Measurements from ENCODE around the gene SUPT20HL2. TPM values are rescaled to one million over a fixed set of nuclear protein-coding genes. Genes with fewer than 3 reads are reported as not detected.

Gene SUPT20HL2
- total and polyA plus RNA-seq, 2 experiments from 2014 or later: not detected

DNA sequence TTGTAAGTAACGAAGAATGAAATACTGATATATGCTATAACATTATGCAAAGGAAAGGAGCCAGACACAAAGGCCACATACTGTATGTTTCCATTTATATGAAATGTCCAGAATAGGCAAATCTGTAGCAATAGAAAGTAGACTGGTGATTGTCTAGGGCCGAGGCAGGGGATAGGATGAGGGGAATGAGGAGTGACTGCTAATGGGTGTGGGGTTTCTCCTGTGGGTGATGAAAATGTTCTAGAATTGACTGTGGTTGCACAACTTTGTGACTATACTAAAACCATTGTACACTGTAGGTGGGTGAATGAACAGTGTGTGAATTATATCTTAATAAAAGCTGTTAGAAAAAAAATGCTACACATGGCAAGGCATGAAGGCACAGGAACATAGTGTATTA is 26.6 kb upstream of the SUPT20HL2 start:
- Histone ChIP-seq H3K4me1 (ENCODE audit: insufficient read depth) (peaks cover 17% of the 10 kb centered on the region), H3K9me3 (ENCODE audit: low read depth) (no peaks in the 10 kb centered on the region), H3K4me3 (no peak overlapping the region), H3K9me2 (ENCODE audit: insufficient read depth) (no peaks in the 10 kb centered on the region), H3K27me3 (replicated peaks; ENCODE audit: insufficient read depth) (no peaks in the 10 kb centered on the region), H3F3A (ENCODE audit: insufficient read depth) (peaks cover 16% of the 10 kb centered on the region; the same call in 1 of the 2 replicates), H4K20me1 (ENCODE audit: insufficient read depth) (no peaks in the 10 kb centered on the region), H3K27ac (no peak overlapping the region), H3K79me2 (ENCODE audit: insufficient read depth) (no peaks in the 10 kb centered on the region), H3K4me2 (ENCODE audit: unreplicated experiment) (no peak overlapping the region), H3K36me3 (ENCODE audit: low read depth) (no peaks in the 10 kb centered on the region), H3K9ac (no peak overlapping the region), H2AFZ (no peak overlapping the region)
- TF ChIP-seq EZH2 (IDR thresholded peaks at IDR 0.05; ENCODE audit: insufficient read depth, poor library complexity, severe bottlenecking) (no peak), EZH2phosphoT487 (IDR thresholded peaks at IDR 0.05; ENCODE audit: insufficient read depth, low read depth) (no peak)
- DNase-seq: no peak
- in situ Hi-C loops (cut with MboI): no loop called here
- WGBS, 2 experiments (ENCODE audit: low coverage in 1 of 2, low lambda C conversion rate in 2 of 2, missing lambda C conversion rate in 2 of 2): 89 to 92% methylated on average over 2 of the region's 2 CpGs

DNA sequence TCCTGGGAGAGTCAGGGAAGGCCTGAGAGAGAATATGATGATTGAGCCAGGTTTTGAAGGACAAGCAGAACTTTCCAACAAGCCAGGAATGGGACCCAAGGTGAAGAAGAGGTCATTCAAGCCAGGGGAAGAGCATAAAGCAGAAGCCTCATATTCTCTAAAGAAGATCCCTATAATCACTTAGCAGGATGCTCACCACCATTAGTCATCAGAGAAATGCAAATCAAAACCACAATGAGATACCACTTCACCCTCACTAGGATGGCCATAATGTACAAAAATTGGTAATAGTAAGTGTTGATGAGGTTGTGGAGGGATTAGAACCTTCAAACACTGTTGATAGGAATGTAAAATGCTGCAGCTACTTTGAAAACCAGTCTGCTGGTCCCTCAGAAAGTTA is 26.0 kb upstream of the SUPT20HL2 start:
- no peak overlapping the region for H2AFZ ChIP-seq
- H3K4me2 ChIP-seq (ENCODE audit: unreplicated experiment): no peak overlapping the region
- H3K9me2 ChIP-seq (ENCODE audit: insufficient read depth): no peaks in the 10 kb centered on the region
- peak; percentile 3 for DNase-seq
- no peak overlapping the region for H3K4me3 ChIP-seq
- H3K27me3 ChIP-seq (replicated peaks; ENCODE audit: insufficient read depth): no peaks in the 10 kb centered on the region
- no peaks in the 10 kb centered on the region for H3K79me2 ChIP-seq (ENCODE audit: insufficient read depth)
- H3K36me3 ChIP-seq (ENCODE audit: low read depth): no peaks in the 10 kb centered on the region
- no peaks in the 10 kb centered on the region for H4K20me1 ChIP-seq (ENCODE audit: insufficient read depth)
- H3F3A ChIP-seq (ENCODE audit: insufficient read depth): peaks cover 16% of the 10 kb centered on the region; the same call in 1 of the 2 replicates
- no peaks in the 10 kb centered on the region for H3K9me3 ChIP-seq (ENCODE audit: low read depth)
- no peak overlapping the region for H3K27ac ChIP-seq
- TF ChIP-seq EZH2phosphoT487 (IDR thresholded peaks at IDR 0.05; ENCODE audit: insufficient read depth, low read depth): no peak
- no peak for TF ChIP-seq EZH2 (IDR thresholded peaks at IDR 0.05; ENCODE audit: insufficient read depth, poor library complexity, severe bottlenecking)
- in situ Hi-C loops (cut with MboI): no loop called here
- no peak overlapping the region for H3K9ac ChIP-seq
- peaks cover 17% of the 10 kb centered on the region for H3K4me1 ChIP-seq (ENCODE audit: insufficient read depth)

GRCh38 chrX:24335871-24336270 is 22.0 kb upstream of the SUPT20HL2 start:
- H3K9me3 ChIP-seq (ENCODE audit: low read depth): no peaks in the 10 kb centered on the region
- H3K27ac ChIP-seq: no peak overlapping the region
- no peak overlapping the region for H2AFZ ChIP-seq
- peaks cover 6% of the 10 kb centered on the region for H3K4me1 ChIP-seq (ENCODE audit: insufficient read depth)
- no peaks in the 10 kb centered on the region for H3K27me3 ChIP-seq (replicated peaks; ENCODE audit: insufficient read depth)
- no peaks in the 10 kb centered on the region for H3K9me2 ChIP-seq (ENCODE audit: insufficient read depth)
- peaks cover 4% of the 10 kb centered on the region; the same call in 1 of the 2 replicates for H3F3A ChIP-seq (ENCODE audit: insufficient read depth)
- H4K20me1 ChIP-seq (ENCODE audit: insufficient read depth): no peaks in the 10 kb centered on the region
- no peaks in the 10 kb centered on the region for H3K79me2 ChIP-seq (ENCODE audit: insufficient read depth)
- no peak overlapping the region for H3K4me3 ChIP-seq
- H3K9ac ChIP-seq: no peak overlapping the region
- no peaks in the 10 kb centered on the region for H3K36me3 ChIP-seq (ENCODE audit: low read depth)
- H3K4me2 ChIP-seq (ENCODE audit: unreplicated experiment): no peak overlapping the region
- peak; percentile 16 for DNase-seq
- TF ChIP-seq EZH2phosphoT487 (IDR thresholded peaks at IDR 0.05; ENCODE audit: insufficient read depth, low read depth): no peak
- no peak for TF ChIP-seq EZH2 (IDR thresholded peaks at IDR 0.05; ENCODE audit: insufficient read depth, poor library complexity, severe bottlenecking)
- in situ Hi-C loops (cut with MboI): no loop called here
- 100% methylated on average over 1 of the region's 1 CpG; no CpG with 5 or more reads in 1 of the 2 experiments for WGBS, 2 experiments (ENCODE audit: low coverage in 1 of 2, low lambda C conversion rate in 2 of 2, missing lambda C conversion rate in 2 of 2)

- H3K4me2 ChIP-seq (ENCODE audit: unreplicated experiment): no peak overlapping the region
- H3K27me3 ChIP-seq (replicated peaks; ENCODE audit: insufficient read depth): no peaks in the 10 kb centered on the region
- no peak overlapping the region for H3K4me3 ChIP-seq
- DNase-seq: no peak
- H3F3A ChIP-seq (ENCODE audit: insufficient read depth): no peaks in the 10 kb centered on the region
- TF ChIP-seq EZH2phosphoT487 (IDR thresholded peaks at IDR 0.05; ENCODE audit: insufficient read depth, low read depth) (no peak), EZH2 (IDR thresholded peaks at IDR 0.05; ENCODE audit: insufficient read depth, poor library complexity, severe bottlenecking) (no peak)
- H3K4me1 ChIP-seq (ENCODE audit: insufficient read depth): 0 out of 2 replicates have a peak, but pooled peaks cover under 1% of the 10 kb centered on the region
- no peak overlapping the region for H3K9ac ChIP-seq
- H3K36me3 ChIP-seq (ENCODE audit: low read depth): no peaks in the 10 kb centered on the region
- no peak overlapping the region for H2AFZ ChIP-seq
- no peaks in the 10 kb centered on the region for H3K9me3 ChIP-seq (ENCODE audit: low read depth)
- no peak overlapping the region for H3K27ac ChIP-seq
- in situ Hi-C loops (cut with MboI): no loop called here
- no peaks in the 10 kb centered on the region for H4K20me1 ChIP-seq (ENCODE audit: insufficient read depth)
- H3K79me2 ChIP-seq (ENCODE audit: insufficient read depth): no peaks in the 10 kb centered on the region
- H3K9me2 ChIP-seq (ENCODE audit: insufficient read depth): no peaks in the 10 kb centered on the region
Measured at GRCh38 chrX:24334461-24334860, 20.6 kb upstream of the SUPT20HL2 start.

DNA sequence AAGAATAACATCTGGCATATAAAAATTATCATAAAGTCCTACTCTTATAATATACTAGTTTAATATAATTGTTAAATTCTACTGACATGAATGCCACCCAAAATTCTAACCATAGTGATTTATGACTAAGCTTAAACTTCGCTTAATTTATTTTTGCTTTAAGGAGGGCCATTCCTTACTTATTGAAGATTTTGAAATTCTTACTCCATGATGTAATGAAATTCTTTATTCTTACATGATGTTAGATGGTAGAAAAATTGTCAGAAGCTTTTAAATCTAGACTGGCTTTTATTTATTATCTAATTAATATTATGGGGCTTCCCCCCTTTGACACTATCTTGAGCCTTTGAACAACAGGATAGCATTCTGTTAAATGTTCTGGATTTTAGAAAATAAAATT is 19.5 kb upstream of the SUPT20HL2 start:
- Histone ChIP-seq H2AFZ (no peak overlapping the region), H3K4me3 (no peak overlapping the region), H3F3A (ENCODE audit: insufficient read depth) (no peaks in the 10 kb centered on the region), H3K79me2 (ENCODE audit: insufficient read depth) (no peaks in the 10 kb centered on the region), H3K9me2 (ENCODE audit: insufficient read depth) (no peaks in the 10 kb centered on the region), H3K9me3 (ENCODE audit: low read depth) (no peaks in the 10 kb centered on the region), H3K4me1 (ENCODE audit: insufficient read depth) (no peaks in the 10 kb centered on the region), H3K4me2 (ENCODE audit: unreplicated experiment) (no peak overlapping the region), H4K20me1 (ENCODE audit: insufficient read depth) (no peaks in the 10 kb centered on the region), H3K36me3 (ENCODE audit: low read depth) (no peaks in the 10 kb centered on the region), H3K9ac (no peak overlapping the region), H3K27ac (no peak overlapping the region), H3K27me3 (replicated peaks; ENCODE audit: insufficient read depth) (no peaks in the 10 kb centered on the region)
- WGBS, 2 experiments (ENCODE audit: low coverage in 1 of 2, low lambda C conversion rate in 2 of 2, missing lambda C conversion rate in 2 of 2): 70 to 83% methylated on average over 1 of the region's 1 CpG
- DNase-seq: no peak
- in situ Hi-C loops (cut with MboI): no loop called here
- TF ChIP-seq EZH2 (IDR thresholded peaks at IDR 0.05; ENCODE audit: insufficient read depth, poor library complexity, severe bottlenecking): no peak
- TF ChIP-seq EZH2phosphoT487 (IDR thresholded peaks at IDR 0.05; ENCODE audit: insufficient read depth, low read depth): no peak

All from GM23248 (cell line).